H1 (cell line): ENCODE results near the gene ADGRB3. TPM values are rescaled to one million over a fixed set of nuclear protein-coding genes. Genes with fewer than 3 reads are reported as not detected.

Experiments used
- BCL11A ChIP-seq, 2 experiments: IDR thresholded peaks; one replicate each; pipeline ENCODE4 v1.6.1; 2011; ENCODE audit warnings: low read depth in 2 of 2, low read length in 2 of 2, mild to moderate bottlenecking in 2 of 2
- CREB1 ChIP-seq: IDR thresholded peaks from 2 replicates; pipeline ENCODE4 v1.6.1; 2012; ENCODE audit warnings: inconsistent platforms
- KDM1A ChIP-seq: fragments of 200-600, 300-600 bp; sonication (generic); IDR thresholded peaks from 2 replicates; pipeline ENCODE4 v1.7.1; 2016; ENCODE audit warnings: mild to moderate bottlenecking, low read length, borderline replicate concordance
- TAF7 ChIP-seq: optimal IDR thresholded peaks from 2 replicates; pipeline ENCODE3; 2011; ENCODE audit warnings: low read depth, mild to moderate bottlenecking, inconsistent platforms, low read length, moderate library complexity, borderline replicate concordance
- TCF12 ChIP-seq: IDR thresholded peaks from 2 replicates; pipeline ENCODE4 v1.6.1; 2011; ENCODE audit warnings: low read depth, mild to moderate bottlenecking, low read length
- polyA plus RNA-seq, 7 experiments: library from polyadenylated mRNA; depleted of rRNA in 3 of 7; stranded (reverse) in 5 of 7; unstranded in 2 of 7; fragments of >200 nt in 5 of 7; fragments of 200-250 nt in 2 of 7; gene quantifications; 1 replicate in 5 of 7; 2 replicates in 1 of 7; 4 replicates in 1 of 7; pipeline versions ENCODE4 v1.2.1 to v1.2.3, GENCODE V29; 2011 to 2013; ENCODE audit warnings: missing spikeins in 2 of 7, mixed read lengths in 2 of 7
- total RNA-seq: library from RNA; stranded (reverse); fragmentation: NEBNext Ultra II Directional; extraction: Animal tissue kit (Norgen Biotek cat#: 25700); gene quantifications from 2 replicates; pipeline ENCODE4 v1.2.1, GENCODE V29; 2021
- TF ChIP-seq, protein P1 (sequence below): fragments of 300-600 bp; sonication (generic); IDR thresholded peaks from 2 replicates; pipeline ENCODE4 v1.7.1; 2012; ENCODE audit warnings: low read length, moderate library complexity, mild to moderate bottlenecking, inconsistent platforms; ENCODE audit not compliant: insufficient replicate concordance

The ADGRB3 gene
- total and polyA plus RNA-seq, 2 of the 8 experiments (the other 6 are each of a cell fraction or from before 2014, with no cell fraction given): 0.35 to 1.2 TPM

DNA sequence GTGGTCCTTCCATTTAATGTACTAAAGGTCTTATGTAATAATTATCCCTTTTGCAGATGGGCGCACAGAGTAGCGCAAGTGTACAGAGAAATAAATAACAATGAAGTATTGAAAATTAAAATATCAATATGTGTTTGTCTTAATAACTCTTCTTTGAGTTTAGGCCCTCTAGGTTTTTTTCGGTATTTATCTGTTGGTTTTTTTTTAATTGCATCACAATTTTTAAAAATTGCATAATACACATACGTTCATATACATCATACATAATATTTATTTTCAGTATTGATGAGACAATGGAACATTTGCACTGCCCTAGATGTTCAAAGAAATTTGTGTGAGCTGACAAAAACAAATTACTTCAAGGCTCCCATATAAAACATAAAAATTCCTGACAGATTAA, 15.1 kb downstream of the ADGRB3 start (continued):
- TF ChIP-seq, protein P1, sequence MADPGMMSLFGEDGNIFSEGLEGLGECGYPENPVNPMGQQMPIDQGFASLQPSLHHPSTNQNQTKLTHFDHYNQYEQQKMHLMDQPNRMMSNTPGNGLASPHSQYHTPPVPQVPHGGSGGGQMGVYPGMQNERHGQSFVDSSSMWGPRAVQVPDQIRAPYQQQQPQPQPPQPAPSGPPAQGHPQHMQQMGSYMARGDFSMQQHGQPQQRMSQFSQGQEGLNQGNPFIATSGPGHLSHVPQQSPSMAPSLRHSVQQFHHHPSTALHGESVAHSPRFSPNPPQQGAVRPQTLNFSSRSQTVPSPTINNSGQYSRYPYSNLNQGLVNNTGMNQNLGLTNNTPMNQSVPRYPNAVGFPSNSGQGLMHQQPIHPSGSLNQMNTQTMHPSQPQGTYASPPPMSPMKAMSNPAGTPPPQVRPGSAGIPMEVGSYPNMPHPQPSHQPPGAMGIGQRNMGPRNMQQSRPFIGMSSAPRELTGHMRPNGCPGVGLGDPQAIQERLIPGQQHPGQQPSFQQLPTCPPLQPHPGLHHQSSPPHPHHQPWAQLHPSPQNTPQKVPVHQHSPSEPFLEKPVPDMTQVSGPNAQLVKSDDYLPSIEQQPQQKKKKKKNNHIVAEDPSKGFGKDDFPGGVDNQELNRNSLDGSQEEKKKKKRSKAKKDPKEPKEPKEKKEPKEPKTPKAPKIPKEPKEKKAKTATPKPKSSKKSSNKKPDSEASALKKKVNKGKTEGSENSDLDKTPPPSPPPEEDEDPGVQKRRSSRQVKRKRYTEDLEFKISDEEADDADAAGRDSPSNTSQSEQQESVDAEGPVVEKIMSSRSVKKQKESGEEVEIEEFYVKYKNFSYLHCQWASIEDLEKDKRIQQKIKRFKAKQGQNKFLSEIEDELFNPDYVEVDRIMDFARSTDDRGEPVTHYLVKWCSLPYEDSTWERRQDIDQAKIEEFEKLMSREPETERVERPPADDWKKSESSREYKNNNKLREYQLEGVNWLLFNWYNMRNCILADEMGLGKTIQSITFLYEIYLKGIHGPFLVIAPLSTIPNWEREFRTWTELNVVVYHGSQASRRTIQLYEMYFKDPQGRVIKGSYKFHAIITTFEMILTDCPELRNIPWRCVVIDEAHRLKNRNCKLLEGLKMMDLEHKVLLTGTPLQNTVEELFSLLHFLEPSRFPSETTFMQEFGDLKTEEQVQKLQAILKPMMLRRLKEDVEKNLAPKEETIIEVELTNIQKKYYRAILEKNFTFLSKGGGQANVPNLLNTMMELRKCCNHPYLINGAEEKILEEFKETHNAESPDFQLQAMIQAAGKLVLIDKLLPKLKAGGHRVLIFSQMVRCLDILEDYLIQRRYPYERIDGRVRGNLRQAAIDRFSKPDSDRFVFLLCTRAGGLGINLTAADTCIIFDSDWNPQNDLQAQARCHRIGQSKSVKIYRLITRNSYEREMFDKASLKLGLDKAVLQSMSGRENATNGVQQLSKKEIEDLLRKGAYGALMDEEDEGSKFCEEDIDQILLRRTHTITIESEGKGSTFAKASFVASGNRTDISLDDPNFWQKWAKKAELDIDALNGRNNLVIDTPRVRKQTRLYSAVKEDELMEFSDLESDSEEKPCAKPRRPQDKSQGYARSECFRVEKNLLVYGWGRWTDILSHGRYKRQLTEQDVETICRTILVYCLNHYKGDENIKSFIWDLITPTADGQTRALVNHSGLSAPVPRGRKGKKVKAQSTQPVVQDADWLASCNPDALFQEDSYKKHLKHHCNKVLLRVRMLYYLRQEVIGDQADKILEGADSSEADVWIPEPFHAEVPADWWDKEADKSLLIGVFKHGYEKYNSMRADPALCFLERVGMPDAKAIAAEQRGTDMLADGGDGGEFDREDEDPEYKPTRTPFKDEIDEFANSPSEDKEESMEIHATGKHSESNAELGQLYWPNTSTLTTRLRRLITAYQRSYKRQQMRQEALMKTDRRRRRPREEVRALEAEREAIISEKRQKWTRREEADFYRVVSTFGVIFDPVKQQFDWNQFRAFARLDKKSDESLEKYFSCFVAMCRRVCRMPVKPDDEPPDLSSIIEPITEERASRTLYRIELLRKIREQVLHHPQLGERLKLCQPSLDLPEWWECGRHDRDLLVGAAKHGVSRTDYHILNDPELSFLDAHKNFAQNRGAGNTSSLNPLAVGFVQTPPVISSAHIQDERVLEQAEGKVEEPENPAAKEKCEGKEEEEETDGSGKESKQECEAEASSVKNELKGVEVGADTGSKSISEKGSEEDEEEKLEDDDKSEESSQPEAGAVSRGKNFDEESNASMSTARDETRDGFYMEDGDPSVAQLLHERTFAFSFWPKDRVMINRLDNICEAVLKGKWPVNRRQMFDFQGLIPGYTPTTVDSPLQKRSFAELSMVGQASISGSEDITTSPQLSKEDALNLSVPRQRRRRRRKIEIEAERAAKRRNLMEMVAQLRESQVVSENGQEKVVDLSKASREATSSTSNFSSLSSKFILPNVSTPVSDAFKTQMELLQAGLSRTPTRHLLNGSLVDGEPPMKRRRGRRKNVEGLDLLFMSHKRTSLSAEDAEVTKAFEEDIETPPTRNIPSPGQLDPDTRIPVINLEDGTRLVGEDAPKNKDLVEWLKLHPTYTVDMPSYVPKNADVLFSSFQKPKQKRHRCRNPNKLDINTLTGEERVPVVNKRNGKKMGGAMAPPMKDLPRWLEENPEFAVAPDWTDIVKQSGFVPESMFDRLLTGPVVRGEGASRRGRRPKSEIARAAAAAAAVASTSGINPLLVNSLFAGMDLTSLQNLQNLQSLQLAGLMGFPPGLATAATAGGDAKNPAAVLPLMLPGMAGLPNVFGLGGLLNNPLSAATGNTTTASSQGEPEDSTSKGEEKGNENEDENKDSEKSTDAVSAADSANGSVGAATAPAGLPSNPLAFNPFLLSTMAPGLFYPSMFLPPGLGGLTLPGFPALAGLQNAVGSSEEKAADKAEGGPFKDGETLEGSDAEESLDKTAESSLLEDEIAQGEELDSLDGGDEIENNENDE: no peak
- TF ChIP-seq BCL11A (IDR thresholded peaks at IDR 0.05; ENCODE audit: low read depth in 2 of 2, low read length in 2 of 2) (no peak), CREB1 (no peak), KDM1A (no peak), TCF12 (no peak), TAF7 (no peak)
- TF ChIP-seq, all 59 proteins: peak for 0
